ENCODE measurements around the gene NFKBIE.

Gene NFKBIE

GRCh38 chr6:44219815-44220784 lies 45.3 kb downstream of the NFKBIE start:
- H3K4me1 ChIP-seq (ENCODE audit: control insufficient read depth in 2 of 2, insufficient read depth in 2 of 2, low read length in 2 of 2): peaks cover 37 to 48% of the 10 kb centered on the region in 2 donors
- H3K4me3 ChIP-seq (ENCODE audit: low read length in 2 of 2): peak overlapping the region; percentile 59 to 61
- H3K27me3 ChIP-seq (ENCODE audit: control insufficient read depth in 2 of 2, insufficient read depth in 2 of 2, low read length in 2 of 2): no peaks in the 10 kb centered on the region
- H3K9ac ChIP-seq (ENCODE audit: low read depth in 1 of 2, low read length in 2 of 2): peak overlapping the region in 1 of 2 donors; percentile 76
- H3K36me3 ChIP-seq (ENCODE audit: control insufficient read depth in 2 of 2, insufficient read depth in 2 of 2, low read length in 2 of 2): no peaks in the 10 kb centered on the region
- H3K9me3 ChIP-seq (ENCODE audit: control insufficient read depth in 2 of 2, low read length in 2 of 2): no peaks in the 10 kb centered on the region
- peak overlapping the region in 1 of 2 donors; percentile 63 for H3K27ac ChIP-seq (ENCODE audit: low read depth in 2 of 2, low read length in 2 of 2)

- Histone ChIP-seq H3K36me3 (ENCODE audit: control insufficient read depth in 2 of 2, insufficient read depth in 2 of 2, low read length in 2 of 2) (no peaks in the 10 kb centered on the region), H3K9ac (ENCODE audit: low read depth in 1 of 2, low read length in 2 of 2) (peak overlapping the region; percentile 65 to 76), H3K27me3 (ENCODE audit: control insufficient read depth in 2 of 2, insufficient read depth in 2 of 2, low read length in 2 of 2) (no peaks in the 10 kb centered on the region), H3K27ac (ENCODE audit: low read depth in 2 of 2, low read length in 2 of 2) (peak overlapping the region; percentile 70 to 79), H3K9me3 (ENCODE audit: control insufficient read depth in 2 of 2, low read length in 2 of 2) (no peaks in the 10 kb centered on the region), H3K4me1 (ENCODE audit: control insufficient read depth in 2 of 2, insufficient read depth in 2 of 2, low read length in 2 of 2) (peaks cover 36 to 45% of the 10 kb centered on the region in 2 donors), H3K4me3 (ENCODE audit: low read length in 2 of 2) (peak overlapping the region; percentile 59 to 61)
Observed at GRCh38 chr6:44219053-44219814, 46.1 kb downstream of the NFKBIE start.

GRCh38 chr6:44217332-44218143 lies 47.8 kb downstream of the NFKBIE start:
- Histone ChIP-seq H3K27me3 (ENCODE audit: control insufficient read depth in 2 of 2, insufficient read depth in 2 of 2, low read length in 2 of 2) (no peaks in the 10 kb centered on the region), H3K36me3 (ENCODE audit: control insufficient read depth in 2 of 2, insufficient read depth in 2 of 2, low read length in 2 of 2) (no peaks in the 10 kb centered on the region), H3K9ac (ENCODE audit: low read depth in 1 of 2, low read length in 2 of 2) (peak overlapping the region in 1 of 2 donors; percentile 28), H3K27ac (ENCODE audit: low read depth in 2 of 2, low read length in 2 of 2) (peak overlapping the region in 1 of 2 donors; percentile 3), H3K9me3 (ENCODE audit: control insufficient read depth in 2 of 2, low read length in 2 of 2) (no peaks in the 10 kb centered on the region), H3K4me1 (ENCODE audit: control insufficient read depth in 2 of 2, insufficient read depth in 2 of 2, low read length in 2 of 2) (peaks cover 27 to 39% of the 10 kb centered on the region in 2 donors), H3K4me3 (ENCODE audit: low read length in 2 of 2) (no peak overlapping the region)

- H3K27ac ChIP-seq (ENCODE audit: low read depth in 2 of 2, low read length in 2 of 2): peak within 1 kb of the TSS in 1 of 2 donors; percentile 3
- H3K9me3 ChIP-seq (ENCODE audit: control insufficient read depth in 2 of 2, low read length in 2 of 2): no peaks in the 10 kb centered on the region
- peak within 1 kb of the TSS in 1 of 2 donors; percentile 28 for H3K9ac ChIP-seq (ENCODE audit: low read depth in 1 of 2, low read length in 2 of 2)
- no peaks in the 10 kb centered on the region for H3K36me3 ChIP-seq (ENCODE audit: control insufficient read depth in 2 of 2, insufficient read depth in 2 of 2, low read length in 2 of 2)
- H3K27me3 ChIP-seq (ENCODE audit: control insufficient read depth in 2 of 2, insufficient read depth in 2 of 2, low read length in 2 of 2): no peaks in the 10 kb centered on the region
- H3K4me3 ChIP-seq (ENCODE audit: low read length in 2 of 2): no peak within 1 kb of the TSS
- H3K4me1 ChIP-seq (ENCODE audit: control insufficient read depth in 2 of 2, insufficient read depth in 2 of 2, low read length in 2 of 2): peaks cover 25 to 33% of the 10 kb centered on the region in 2 donors
Observed at GRCh38 chr6:44216677-44217331, 48.5 kb downstream of the NFKBIE start, which contains the start of gene MYMX. Gene MYMX (plus strand): TSS chr6:44216926. CDS start chr6:44217472, 546 bp downstream.

GRCh38 chr6:44214307-44214706 lies 51.0 kb downstream of the NFKBIE start:
- no peak overlapping the region for H3K27ac ChIP-seq (ENCODE audit: low read depth in 2 of 2, low read length in 2 of 2)
- peaks cover 13 to 17% of the 10 kb centered on the region in 2 donors for H3K4me1 ChIP-seq (ENCODE audit: control insufficient read depth in 2 of 2, insufficient read depth in 2 of 2, low read length in 2 of 2)

GRCh38 chr6:44211284-44211683 lies 54.1 kb downstream of the NFKBIE start:
- H3K4me3 ChIP-seq (ENCODE audit: low read length in 2 of 2): no peak overlapping the region
- no peaks in the 10 kb centered on the region for H3K9me3 ChIP-seq (ENCODE audit: control insufficient read depth in 2 of 2, low read length in 2 of 2)
- H3K9ac ChIP-seq (ENCODE audit: low read depth in 1 of 2, low read length in 2 of 2): no peak overlapping the region
- no peaks in the 10 kb centered on the region for H3K36me3 ChIP-seq (ENCODE audit: control insufficient read depth in 2 of 2, insufficient read depth in 2 of 2, low read length in 2 of 2)
- no peaks in the 10 kb centered on the region for H3K4me1 ChIP-seq (ENCODE audit: control insufficient read depth in 2 of 2, insufficient read depth in 2 of 2, low read length in 2 of 2)
- H3K27ac ChIP-seq (ENCODE audit: low read depth in 2 of 2, low read length in 2 of 2): no peak overlapping the region
- no peaks in the 10 kb centered on the region for H3K27me3 ChIP-seq (ENCODE audit: control insufficient read depth in 2 of 2, insufficient read depth in 2 of 2, low read length in 2 of 2)

More at GRCh38 chr6:44214307-44214706, 51.0 kb downstream of the NFKBIE start:
- Histone ChIP-seq H3K27me3 (ENCODE audit: control insufficient read depth in 2 of 2, insufficient read depth in 2 of 2, low read length in 2 of 2) (no peaks in the 10 kb centered on the region), H3K36me3 (ENCODE audit: control insufficient read depth in 2 of 2, insufficient read depth in 2 of 2, low read length in 2 of 2) (no peaks in the 10 kb centered on the region), H3K4me3 (ENCODE audit: low read length in 2 of 2) (no peak overlapping the region), H3K9ac (ENCODE audit: low read depth in 1 of 2, low read length in 2 of 2) (no peak overlapping the region), H3K9me3 (ENCODE audit: control insufficient read depth in 2 of 2, low read length in 2 of 2) (no peaks in the 10 kb centered on the region)
